Calu3 (cell line): ENCODE data around the gene STK17B. TPM values are rescaled to one million over a fixed set of nuclear protein-coding genes. Genes with fewer than 3 reads are reported as not detected.

Experiments used
- BruUV-seq: library from RNA; stranded (reverse); fragments of 400-500 nt; replicated peaks from 2 replicates; lab custom pipeline; 2021; lab: Mats Ljungman, UMichigan
- CTCF ChIA-PET: fragments of 300-600 bp; sonication (Branson Sonifier 250); formaldehyde crosslinking; loops from one replicate; lab custom pipeline; 2022; ENCODE audit warnings: antibody characterized with exemption; lab: Charles Lee
- DNase-seq: peaks from one replicate; pipeline ENCODE4 v3.0.0; 2022
- H3K27ac Mint-ChIP-seq: one replicate; pipeline ENCODE4 v1.8.0; 2022; ENCODE audit warnings: mixed read lengths; ENCODE audit not compliant: unreplicated experiment
- H3K27me3 Mint-ChIP-seq: one replicate; pipeline ENCODE4 v1.8.0; 2022; ENCODE audit warnings: mixed read lengths; ENCODE audit not compliant: unreplicated experiment
- H3K36me3 Mint-ChIP-seq: one replicate; pipeline ENCODE4 v1.8.0; 2022; ENCODE audit warnings: mild to moderate bottlenecking, moderate library complexity, mixed read lengths; ENCODE audit not compliant: insufficient read depth, unreplicated experiment
- H3K4me1 Mint-ChIP-seq: one replicate; pipeline ENCODE4 v1.8.0; 2022; ENCODE audit warnings: mild to moderate bottlenecking, low read depth, mixed read lengths; ENCODE audit not compliant: unreplicated experiment
- H3K4me3 Mint-ChIP-seq: one replicate; pipeline ENCODE4 v1.8.0; 2022; ENCODE audit warnings: mild to moderate bottlenecking, low read depth, moderate library complexity, mixed read lengths; ENCODE audit not compliant: unreplicated experiment
- H3K9me3 Mint-ChIP-seq: one replicate; pipeline ENCODE4 v1.8.0; 2022; ENCODE audit warnings: low read depth, mixed read lengths; ENCODE audit not compliant: unreplicated experiment
- intact Hi-C: fragments of 100-400 bp; cut with micrococcal nuclease; formaldehyde crosslinking; loops from one replicate; pipeline ENCODE4 v1.10.0; 2022; ENCODE audit not compliant: unreplicated experiment
- total RNA-seq: library from RNA; stranded (reverse); gene quantifications from 2 replicates; pipeline ENCODE4 v1.2.3, GENCODE V29; 2022
- TF ChIP-seq, protein P1 (sequence below): fragments of 200-600 bp; IDR thresholded peaks from one replicate; pipeline ENCODE4 v1.8.0; 2022; ENCODE audit warnings: antibody characterized with exemption; ENCODE audit not compliant: unreplicated experiment

Gene STK17B
- total RNA-seq, 1 experiment from 2014 or later = 38.5 TPM

GRCh38 chr2:196153480-196153879, 17.9 kb downstream of the STK17B start:
- Mint-ChIP-seq H3K36me3 (peaks cover 50% of the 10 kb centered on the region), H3K27ac (peak overlapping the region; percentile 12), H3K4me1 (no peaks in the 10 kb centered on the region), H3K9me3 (no peaks in the 10 kb centered on the region), H3K27me3 (no peaks in the 10 kb centered on the region), H3K4me3 (no peak overlapping the region)
- intact Hi-C loops = no loop called here
- TF ChIP-seq, protein P1, sequence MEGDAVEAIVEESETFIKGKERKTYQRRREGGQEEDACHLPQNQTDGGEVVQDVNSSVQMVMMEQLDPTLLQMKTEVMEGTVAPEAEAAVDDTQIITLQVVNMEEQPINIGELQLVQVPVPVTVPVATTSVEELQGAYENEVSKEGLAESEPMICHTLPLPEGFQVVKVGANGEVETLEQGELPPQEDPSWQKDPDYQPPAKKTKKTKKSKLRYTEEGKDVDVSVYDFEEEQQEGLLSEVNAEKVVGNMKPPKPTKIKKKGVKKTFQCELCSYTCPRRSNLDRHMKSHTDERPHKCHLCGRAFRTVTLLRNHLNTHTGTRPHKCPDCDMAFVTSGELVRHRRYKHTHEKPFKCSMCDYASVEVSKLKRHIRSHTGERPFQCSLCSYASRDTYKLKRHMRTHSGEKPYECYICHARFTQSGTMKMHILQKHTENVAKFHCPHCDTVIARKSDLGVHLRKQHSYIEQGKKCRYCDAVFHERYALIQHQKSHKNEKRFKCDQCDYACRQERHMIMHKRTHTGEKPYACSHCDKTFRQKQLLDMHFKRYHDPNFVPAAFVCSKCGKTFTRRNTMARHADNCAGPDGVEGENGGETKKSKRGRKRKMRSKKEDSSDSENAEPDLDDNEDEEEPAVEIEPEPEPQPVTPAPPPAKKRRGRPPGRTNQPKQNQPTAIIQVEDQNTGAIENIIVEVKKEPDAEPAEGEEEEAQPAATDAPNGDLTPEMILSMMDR = no peak
- no peak for DNase-seq
- CTCF ChIA-PET = interaction anchor here (0.6 kb wide), 1 partner anchor 138 kb away, joined by 8 read pairs; no protein-coding TSS in a partner anchor
- no TSS peak for BruUV-seq

DNA sequence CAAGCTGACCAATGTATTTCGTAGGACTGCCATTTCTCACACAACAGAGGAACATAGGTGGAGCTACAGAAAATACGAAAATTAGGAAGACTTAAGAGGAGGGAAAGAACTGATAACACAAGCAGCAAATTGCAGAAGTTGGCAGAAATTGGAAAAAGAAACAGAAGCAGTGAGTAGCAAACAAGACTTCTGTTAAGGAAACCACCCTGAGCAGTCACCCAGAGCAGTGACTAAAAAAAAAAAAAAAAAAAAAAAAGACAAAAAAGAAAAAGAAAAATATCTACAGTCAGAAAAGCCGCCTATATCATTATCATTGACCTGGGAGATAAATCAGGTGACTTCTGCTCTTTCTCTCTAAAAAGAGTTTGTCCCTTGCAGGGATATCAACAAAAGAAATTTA, 21.4 kb downstream of the STK17B start:
- Mint-ChIP-seq H3K4me1 (no peaks in the 10 kb centered on the region), H3K4me3 (no peak overlapping the region), H3K27ac (no peak overlapping the region), H3K27me3 (no peaks in the 10 kb centered on the region), H3K9me3 (no peaks in the 10 kb centered on the region), H3K36me3 (peaks cover 57% of the 10 kb centered on the region)
- no peak for DNase-seq
- intact Hi-C loops = no loop called here
- no TSS peak for BruUV-seq
- TF ChIP-seq, protein P1 = no peak
- CTCF ChIA-PET = no interaction called here

DNA sequence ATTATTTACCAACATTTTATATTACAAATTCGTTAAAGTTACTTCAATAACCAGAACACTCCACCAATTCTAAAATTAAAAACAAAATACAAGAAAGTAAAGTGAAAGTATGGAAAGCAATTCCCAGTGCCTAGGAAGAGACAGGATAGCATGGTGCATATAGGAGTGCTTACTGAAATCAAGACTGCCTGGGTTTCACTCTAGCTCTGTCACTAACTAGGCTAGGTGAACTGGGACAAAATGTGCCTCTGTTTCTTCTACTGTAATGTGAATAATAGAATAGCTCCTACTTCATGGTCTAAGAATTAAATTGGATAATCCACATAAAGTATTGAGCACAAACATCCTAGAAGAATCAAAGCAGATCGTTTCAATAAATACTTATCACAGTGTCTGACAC, 22.6 kb downstream of the STK17B start:
- CTCF ChIA-PET = no interaction called here
- Mint-ChIP-seq H3K9me3 (no peaks in the 10 kb centered on the region), H3K27ac (no peak overlapping the region), H3K27me3 (no peaks in the 10 kb centered on the region), H3K4me3 (no peak overlapping the region), H3K36me3 (peaks cover 58% of the 10 kb centered on the region), H3K4me1 (no peaks in the 10 kb centered on the region)
- no peak for DNase-seq
- TF ChIP-seq, protein P1 = no peak
- intact Hi-C loops = no loop called here
- no TSS peak for BruUV-seq

- peaks cover 68% of the 10 kb centered on the region for H3K36me3 Mint-ChIP-seq
- TF ChIP-seq, protein P1 = no peak
- BruUV-seq = no TSS peak
- intact Hi-C loops = no loop called here
- DNase-seq = no peak
- H3K4me1 Mint-ChIP-seq = no peaks in the 10 kb centered on the region
- no peaks in the 10 kb centered on the region for H3K9me3 Mint-ChIP-seq
- CTCF ChIA-PET = no interaction called here
- no peaks in the 10 kb centered on the region for H3K27me3 Mint-ChIP-seq
- H3K4me3 Mint-ChIP-seq = no peak overlapping the region
- no peak overlapping the region for H3K27ac Mint-ChIP-seq
These were observed 26.1 kb downstream of the STK17B start for GRCh38 chr2:196145256-196145655.
